Measurements from ENCODE around the gene SGO1. TPM values are rescaled to one million over a fixed set of nuclear protein-coding genes. Genes with fewer than 3 reads are reported as not detected.

SGO1 gene
- total RNA-seq, 1 experiment from 2014 or later = 23.5 TPM

GRCh38 chr3:20137647-20138046 lies 48.4 kb downstream of the SGO1 start:
- Histone ChIP-seq H3K9me2 (ENCODE audit: insufficient read depth) (no peaks in the 10 kb centered on the region), H3K9me3 (ENCODE audit: control insufficient read depth in 1 of 2, insufficient read depth in 1 of 2, low read depth in 1 of 2, low read length in 2 of 2) (no peaks in the 10 kb centered on the region), H3K4me3 (replicated peaks in 1 of 2; ENCODE audit: low read depth in 1 of 2, low read length in 2 of 2) (no peak overlapping the region), H3K79me2 (ENCODE audit: insufficient read depth, low read length) (no peaks in the 10 kb centered on the region), H3K27me3 (ENCODE audit: insufficient read depth, low read length) (no peaks in the 10 kb centered on the region), H3K4me2 (ENCODE audit: low read length) (no peak overlapping the region), H3K36me3 (ENCODE audit: control insufficient read depth in 1 of 2, insufficient read depth in 2 of 2, low read length in 2 of 2) (no peaks in the 10 kb centered on the region), H4K20me1 (ENCODE audit: insufficient read depth) (no peaks in the 10 kb centered on the region), H3K27ac (ENCODE audit: low read depth, low read length) (no peak overlapping the region), H3K4me1 (ENCODE audit: control insufficient read depth in 1 of 2, insufficient read depth in 2 of 2, low read length in 2 of 2) (no peaks in the 10 kb centered on the region), H2AFZ (ENCODE audit: low read depth, low read length, poor library complexity, severe bottlenecking) (no peak overlapping the region), H3K9ac (ENCODE audit: low read length) (no peak overlapping the region)
- intact Hi-C loops (cut with micrococcal nuclease) = no loop called here
- ATAC-seq (no peak), DNase-seq (ENCODE audit: low read depth, low spot score) (no peak)
- no TSS peak for BruUV-seq (replicated peaks)
- ChIA-PET RAD21 (ENCODE audit: low non-redundant PET in 1 of 2, low total read pairs in 2 of 2, uncharacterized antibody in 2 of 2, unreplicated experiment in 2 of 2) (no interaction called here), POLR2A (interaction anchor here (0.6 kb wide), 1 partner anchor 11 kb away, joined by 3 read pairs; no protein-coding TSS in a partner anchor), CTCF (no interaction called here)
- TF ChIP-seq REST (IDR thresholded peaks at IDR 0.05; ENCODE audit: low read depth) (no peak), CTCF (IDR thresholded peaks at IDR 0.05 in 2 of 3, conservative IDR thresholded peaks at IDR 0.05 in 1 of 3; ENCODE audit: borderline replicate concordance in 1 of 3, insufficient read depth in 1 of 3, low read depth in 2 of 3, low read length in 2 of 3) (no peak), POLR2AphosphoS5 (IDR thresholded peaks at IDR 0.05; ENCODE audit: low read depth, low read length) (no peak), FOSL1 (IDR thresholded peaks at IDR 0.05; ENCODE audit: low read depth) (no peak), YY1 (IDR thresholded peaks at IDR 0.05; ENCODE audit: extremely low read depth, insufficient replicate concordance, low read depth, low read length) (no peak), ZNF274 (IDR thresholded peaks at IDR 0.05; ENCODE audit: low read depth, low read length) (no peak), EZH2phosphoT487 (IDR thresholded peaks at IDR 0.05; ENCODE audit: borderline replicate concordance) (no peak), EGR1 (IDR thresholded peaks at IDR 0.05; ENCODE audit: low read depth) (no peak), TCF7L2 (IDR thresholded peaks at IDR 0.05; ENCODE audit: borderline replicate concordance, extremely low read depth, insufficient read depth, insufficient read length) (no peak), RAD21 (IDR thresholded peaks at IDR 0.05; ENCODE audit: low read depth) (no peak), JUND (IDR thresholded peaks at IDR 0.05) (no peak), EZH2 (IDR thresholded peaks at IDR 0.05) (no peak), ZBTB33 (IDR thresholded peaks at IDR 0.05; ENCODE audit: extremely low read depth, insufficient replicate concordance, low read length) (no peak), SP1 (IDR thresholded peaks at IDR 0.05; ENCODE audit: low read depth) (no peak), SRF (IDR thresholded peaks at IDR 0.05; ENCODE audit: low read depth) (no peak), POLR2A (IDR thresholded peaks at IDR 0.05; ENCODE audit: borderline replicate concordance, extremely low read depth, insufficient read depth, insufficient read length) (no peak), ELF1 (IDR thresholded peaks at IDR 0.05; ENCODE audit: borderline replicate concordance, low read depth) (no peak)
- TF ChIP-seq, protein P1, sequence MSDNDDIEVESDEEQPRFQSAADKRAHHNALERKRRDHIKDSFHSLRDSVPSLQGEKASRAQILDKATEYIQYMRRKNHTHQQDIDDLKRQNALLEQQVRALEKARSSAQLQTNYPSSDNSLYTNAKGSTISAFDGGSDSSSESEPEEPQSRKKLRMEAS (IDR thresholded peaks at IDR 0.05) = no peak

All from HCT116 (cell line).